KOPT-K1 (cell line): Measurements from ENCODE around the gene GABRR3.

Experiments used
- H3K27ac ChIP-seq: fragments of 200-600 bp; sonication (generic); 2 replicates; pipeline ENCODE4 v1.5.1; 2016; ENCODE audit warnings: antibody characterized with exemption, mild to moderate bottlenecking, low read depth, low read length; ENCODE audit not compliant: poor library complexity, severe bottlenecking
- H3K36me3 ChIP-seq: fragments of 200-600 bp; sonication (generic); 2 replicates; pipeline ENCODE4 v1.5.1; 2017; ENCODE audit warnings: antibody characterized with exemption, mild to moderate bottlenecking, low read length, moderate library complexity; ENCODE audit not compliant: insufficient read depth
- H3K9me3 ChIP-seq: fragments of 200-600 bp; sonication (generic); 2 replicates; pipeline ENCODE4 v1.5.1; 2017; ENCODE audit warnings: antibody characterized with exemption, low read length, mild to moderate bottlenecking; ENCODE audit not compliant: insufficient read depth, poor library complexity, severe bottlenecking

GABRR3 gene

DNA sequence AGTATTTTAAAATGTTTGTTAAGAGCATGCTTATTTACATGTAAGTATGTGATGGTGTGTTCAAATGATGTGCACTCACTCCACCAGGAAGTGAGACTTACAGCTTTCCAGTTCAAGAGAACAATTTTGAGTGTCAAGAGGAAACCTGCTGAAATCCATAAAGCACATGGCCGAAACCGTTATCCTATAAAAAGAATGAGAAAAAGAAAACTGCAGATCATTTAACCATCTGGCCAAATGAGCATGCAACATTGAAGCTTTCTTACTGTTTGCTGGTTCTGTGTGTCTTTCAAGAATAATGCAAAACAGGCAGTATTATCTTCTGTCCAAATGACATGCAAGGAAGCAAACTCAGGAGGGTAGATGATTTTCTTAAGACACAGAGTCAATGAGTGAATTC is 26.3 kb downstream of the GABRR3 start:
- Histone ChIP-seq H3K9me3 (no peaks in the 10 kb centered on the region), H3K27ac (no peak overlapping the region), H3K36me3 (no peaks in the 10 kb centered on the region)

DNA sequence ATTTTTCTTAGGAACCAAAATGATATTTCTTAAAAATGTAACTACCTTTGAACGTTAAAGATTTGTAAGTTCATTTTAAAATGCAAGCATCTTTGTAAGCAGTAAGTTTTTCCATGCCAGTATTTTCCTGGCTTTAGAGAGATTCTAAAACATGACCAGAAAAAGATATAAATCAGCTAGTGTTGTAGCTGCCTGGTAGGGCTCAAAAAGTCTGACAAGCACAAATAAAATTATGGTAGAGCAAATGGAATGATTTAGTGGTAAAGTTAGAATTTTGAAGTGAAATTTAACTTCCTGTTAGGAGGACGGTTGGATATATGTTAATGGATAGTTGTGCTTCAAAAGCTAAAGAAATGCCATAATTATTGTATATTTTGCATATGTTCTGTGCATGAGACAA is 29.7 kb downstream of the GABRR3 start:
- H3K36me3 ChIP-seq: no peaks in the 10 kb centered on the region
- no peaks in the 10 kb centered on the region for H3K9me3 ChIP-seq
- no peak overlapping the region for H3K27ac ChIP-seq

DNA sequence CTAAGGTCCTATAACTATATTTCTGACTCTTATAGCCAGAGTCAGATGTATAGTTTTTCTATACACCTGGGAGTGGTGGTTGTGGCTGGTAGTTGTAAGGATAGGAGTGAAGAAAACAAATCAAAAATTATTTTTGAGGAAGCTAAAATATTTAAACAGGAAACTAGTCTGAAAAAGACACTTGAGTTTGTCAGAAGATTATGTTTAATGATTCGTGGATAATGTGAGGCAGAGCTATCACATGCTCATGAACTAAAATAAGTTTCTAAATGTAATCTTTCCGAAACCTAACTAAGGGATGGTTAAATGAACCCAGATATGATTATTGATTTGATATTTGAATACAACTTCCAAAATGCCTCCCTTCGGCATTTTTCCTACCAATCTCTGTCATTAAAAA is 30.4 kb downstream of the GABRR3 start:
- H3K27ac ChIP-seq: no peak overlapping the region
- no peaks in the 10 kb centered on the region for H3K36me3 ChIP-seq
- no peaks in the 10 kb centered on the region for H3K9me3 ChIP-seq

DNA sequence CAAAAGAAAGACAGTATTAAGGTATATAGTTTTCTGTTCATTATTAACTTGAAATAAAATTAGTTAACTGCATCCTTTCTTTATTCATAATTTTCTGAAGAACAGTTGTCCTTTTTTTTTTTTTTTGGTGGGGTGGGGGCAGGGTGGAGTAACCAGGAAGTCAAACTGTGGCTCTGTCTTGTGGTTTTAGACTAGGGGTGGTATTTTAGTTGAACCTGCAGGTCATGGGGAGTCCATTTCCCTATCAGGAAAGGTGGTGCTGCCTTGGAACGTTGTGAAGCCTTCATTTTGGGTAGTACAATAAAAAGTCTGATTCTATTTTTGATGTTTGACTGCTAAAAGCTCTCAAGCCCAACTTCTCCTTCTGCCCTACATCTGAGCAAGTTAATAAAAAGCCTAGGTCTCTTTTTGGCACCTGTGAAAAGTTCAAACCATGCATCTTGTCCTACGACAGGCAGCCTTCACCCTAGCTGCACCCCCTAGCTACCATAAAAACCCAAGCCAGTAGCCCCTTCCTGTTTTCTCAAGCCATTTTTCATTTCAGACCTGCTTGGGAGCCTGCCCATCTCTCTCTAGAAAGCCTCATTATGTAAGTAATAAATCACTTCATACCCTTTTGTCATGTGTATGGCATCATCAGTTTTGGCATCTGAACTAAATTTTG is 31.7 kb downstream of the GABRR3 start:
- Histone ChIP-seq H3K9me3 (no peaks in the 10 kb centered on the region), H3K27ac (no peak overlapping the region), H3K36me3 (no peaks in the 10 kb centered on the region)

DNA sequence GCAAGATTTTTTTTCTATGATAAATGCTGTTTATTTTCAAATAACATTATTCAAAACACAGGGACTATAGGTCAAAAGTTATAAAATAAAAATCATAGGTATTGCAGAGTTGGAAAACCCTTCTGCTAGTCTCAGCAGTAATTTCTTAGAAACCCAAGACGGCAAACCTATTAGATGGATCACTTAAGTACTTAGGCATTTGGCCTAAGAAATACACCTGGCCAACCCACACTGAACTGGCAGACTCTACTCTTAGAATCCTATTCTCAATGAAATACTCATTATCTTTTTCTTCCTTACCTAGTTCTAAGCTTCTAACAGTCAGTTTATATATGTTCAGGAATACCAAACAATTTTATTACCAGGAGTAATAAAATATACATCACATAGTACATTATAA is 32.4 kb downstream of the GABRR3 start:
- H3K36me3 ChIP-seq: no peaks in the 10 kb centered on the region
- H3K9me3 ChIP-seq: no peaks in the 10 kb centered on the region
- H3K27ac ChIP-seq: no peak overlapping the region

DNA sequence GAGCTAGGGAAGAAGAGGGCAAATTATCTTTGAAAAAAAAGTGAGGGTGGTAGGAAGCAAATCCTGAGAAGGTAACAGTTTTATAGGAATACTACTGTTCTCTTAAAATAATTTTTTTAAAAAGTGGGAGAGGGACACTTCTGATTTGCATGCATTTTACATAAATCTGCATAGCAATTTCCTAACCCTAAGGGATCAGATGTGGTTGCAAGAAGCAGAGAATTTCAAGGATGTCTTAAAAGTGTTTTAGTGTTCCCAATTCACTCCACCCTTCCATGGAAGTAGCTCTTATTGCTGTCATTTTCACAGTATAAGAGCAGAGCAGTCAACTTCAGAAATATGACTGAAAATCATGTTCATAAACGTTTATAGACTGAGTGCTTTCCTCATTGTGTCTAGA is 35.1 kb downstream of the GABRR3 start:
- H3K36me3 ChIP-seq: no peaks in the 10 kb centered on the region
- no peaks in the 10 kb centered on the region for H3K9me3 ChIP-seq
- no peak overlapping the region for H3K27ac ChIP-seq

DNA sequence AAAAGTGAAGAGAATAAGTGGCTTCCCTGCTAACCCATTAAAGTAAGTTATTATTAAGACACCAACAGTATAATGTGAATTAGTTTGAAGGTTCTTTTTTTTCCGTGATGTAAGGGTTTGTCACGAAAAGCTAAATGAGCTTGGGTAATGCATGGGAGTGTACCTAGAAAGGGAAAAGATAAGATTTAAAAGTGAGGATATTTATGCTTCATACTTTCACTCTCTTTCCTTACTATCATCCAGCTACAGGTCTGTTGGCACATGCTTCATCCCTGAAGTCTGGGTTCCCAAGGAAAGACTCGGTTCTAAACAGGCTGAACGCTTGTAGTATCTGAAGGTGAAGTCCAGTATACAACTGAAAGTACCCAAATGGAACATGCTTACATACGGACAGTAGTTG is 36.0 kb downstream of the GABRR3 start:
- Histone ChIP-seq H3K36me3 (no peaks in the 10 kb centered on the region), H3K27ac (no peak overlapping the region), H3K9me3 (no peaks in the 10 kb centered on the region)

DNA sequence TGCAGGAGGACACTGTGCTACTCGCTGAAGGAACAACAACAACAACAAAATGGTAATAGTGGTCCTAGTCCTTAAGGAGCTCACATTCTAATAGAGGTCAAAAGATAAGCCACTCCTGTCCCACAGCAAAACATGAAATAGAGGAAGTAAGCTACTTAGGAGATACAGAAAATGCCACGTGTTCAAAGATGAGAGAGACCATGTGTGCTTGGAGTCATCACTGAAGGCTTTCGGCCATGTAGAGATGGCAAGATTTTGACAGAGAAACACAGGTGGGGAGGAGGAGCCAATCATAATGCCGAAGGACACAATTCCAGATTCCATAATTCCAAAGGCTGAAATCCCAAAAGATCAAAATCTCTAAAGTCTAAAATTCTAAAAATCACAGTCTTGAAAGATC is 38.1 kb downstream of the GABRR3 start:
- H3K9me3 ChIP-seq: no peaks in the 10 kb centered on the region
- no peaks in the 10 kb centered on the region for H3K36me3 ChIP-seq
- no peak overlapping the region for H3K27ac ChIP-seq

DNA sequence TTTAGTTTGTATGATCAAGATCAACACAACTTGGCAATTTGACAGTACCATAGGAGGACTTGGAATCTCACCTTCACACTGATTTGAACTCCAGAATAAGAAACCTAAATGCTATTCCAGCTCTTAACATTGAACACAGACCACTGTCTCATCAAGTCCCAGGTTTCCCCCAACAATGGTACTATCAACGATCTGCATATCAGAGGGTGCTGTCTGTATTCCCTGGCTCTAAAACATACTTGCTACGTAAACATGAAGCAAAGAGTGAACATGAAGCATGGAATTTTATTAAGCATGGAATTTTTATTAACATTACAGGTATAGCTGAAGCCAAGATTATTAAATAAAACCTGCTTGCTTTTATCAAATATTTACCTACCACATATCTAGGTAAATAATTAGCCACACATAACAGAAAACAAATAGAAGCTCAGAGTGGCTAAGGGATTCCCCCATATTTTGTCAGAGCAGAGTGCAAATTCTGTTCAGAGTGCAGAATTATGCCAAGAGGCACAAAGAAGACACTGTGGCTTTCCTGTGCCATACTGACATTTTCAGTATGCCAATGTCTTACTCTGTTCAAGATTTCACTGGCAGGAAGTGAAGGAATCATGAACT is 40.7 kb downstream of the GABRR3 start:
- H3K27ac ChIP-seq: no peak overlapping the region
- no peaks in the 10 kb centered on the region for H3K9me3 ChIP-seq

DNA sequence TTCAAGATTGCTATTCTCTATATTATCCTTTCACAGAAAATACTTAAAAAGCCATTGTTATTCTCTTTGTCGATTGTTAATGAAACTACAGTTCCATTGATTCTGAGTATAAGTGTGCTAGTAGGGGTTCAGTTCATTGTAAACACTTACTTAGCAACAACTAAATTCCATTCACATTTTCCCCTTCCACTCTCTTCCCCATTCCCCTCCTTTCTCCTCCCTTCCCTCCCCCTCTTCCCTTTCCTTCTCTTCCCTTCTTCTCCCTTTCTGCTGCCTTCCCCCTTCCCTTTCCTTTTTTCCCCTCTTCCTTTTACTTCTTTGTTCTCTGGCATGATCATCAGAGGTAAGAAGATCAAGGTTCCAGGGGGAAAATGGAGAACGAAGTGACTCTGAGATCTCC is 41.6 kb downstream of the GABRR3 start:
- Histone ChIP-seq H3K36me3 (no peaks in the 10 kb centered on the region), H3K27ac (no peak overlapping the region), H3K9me3 (no peaks in the 10 kb centered on the region)

More for the DNA sequence above, 40.7 kb downstream of the GABRR3 start:
- H3K36me3 ChIP-seq: no peaks in the 10 kb centered on the region

DNA sequence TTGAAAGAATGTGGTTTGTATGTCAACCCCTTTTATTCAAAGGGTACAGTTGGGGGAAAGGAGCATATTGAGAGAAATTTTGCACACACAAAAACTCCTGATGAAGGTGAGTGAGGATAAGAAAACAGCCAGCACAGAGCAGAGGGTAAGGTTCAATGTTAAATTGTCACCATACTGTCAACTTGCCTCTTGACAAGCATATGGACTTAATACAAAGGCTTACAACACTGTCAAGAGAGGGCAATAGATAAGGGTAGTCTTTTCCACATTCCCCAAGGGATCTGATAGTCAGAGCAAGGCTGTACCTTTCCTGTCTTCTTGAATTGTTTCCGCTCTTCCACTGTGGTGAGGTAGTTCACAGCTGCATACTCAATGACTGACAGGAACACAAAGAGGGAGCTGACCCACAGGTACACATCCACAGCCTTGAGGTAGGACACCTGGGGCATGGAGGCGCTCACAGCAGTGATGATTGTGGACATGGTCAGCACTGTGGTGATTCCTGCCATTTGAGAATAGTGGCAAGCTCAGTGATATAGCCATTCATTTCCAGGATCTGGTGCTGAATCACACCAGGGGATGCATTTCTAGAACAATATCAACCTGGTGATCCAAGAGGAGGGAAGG is 42.5 kb downstream of the GABRR3 start:
- H3K27ac ChIP-seq: no peak overlapping the region
- H3K9me3 ChIP-seq: no peaks in the 10 kb centered on the region
- no peaks in the 10 kb centered on the region for H3K36me3 ChIP-seq

DNA sequence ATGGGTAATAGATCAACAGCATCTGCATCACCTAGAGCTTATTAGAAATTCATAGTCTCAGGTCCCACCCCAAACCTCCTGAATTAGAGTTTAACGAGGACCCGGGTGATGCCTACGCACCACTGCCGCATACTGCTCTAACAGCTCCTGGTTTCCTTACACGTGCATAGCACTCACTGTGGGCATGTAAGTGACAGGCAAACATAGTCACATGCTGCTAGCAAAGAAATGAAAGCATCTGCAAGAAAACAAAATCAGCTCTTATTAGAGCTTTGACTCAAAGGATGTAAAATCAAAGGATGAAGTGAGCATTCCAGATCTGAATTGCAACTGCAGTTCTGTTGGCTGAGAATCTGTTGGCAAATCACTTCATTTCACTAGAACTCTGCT is 43.8 kb downstream of the GABRR3 start:
- Histone ChIP-seq H3K9me3 (no peaks in the 10 kb centered on the region), H3K36me3 (no peaks in the 10 kb centered on the region)

DNA sequence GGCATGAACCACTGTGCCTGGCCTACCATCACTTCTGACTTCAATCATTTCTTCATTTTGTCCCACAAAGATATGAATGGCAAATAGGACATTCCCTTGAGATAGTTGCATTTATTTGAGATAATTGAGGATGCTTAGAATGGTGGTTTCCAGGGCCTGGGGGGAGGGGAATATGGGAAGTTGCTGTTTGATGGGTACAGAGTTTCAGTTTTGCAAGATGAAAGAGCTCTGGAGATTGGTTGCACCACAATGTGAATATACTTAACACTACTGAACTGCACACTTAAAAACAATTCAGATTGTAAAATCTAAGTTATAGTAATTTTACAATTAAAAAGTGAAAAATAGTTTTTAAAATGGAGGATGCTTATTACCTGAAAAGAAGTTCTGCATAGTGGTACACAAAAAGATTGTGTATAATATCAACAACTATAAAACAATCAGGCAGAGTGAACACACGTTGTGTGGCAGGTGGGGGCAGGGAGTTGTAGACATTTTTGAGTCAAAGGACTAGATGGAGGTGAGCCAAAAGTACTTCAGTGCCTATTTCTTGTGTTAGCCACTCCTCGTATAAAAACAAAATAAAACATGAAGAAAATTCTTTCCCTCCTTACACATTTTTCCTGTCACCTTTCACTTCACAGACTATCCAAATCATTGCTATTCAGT is 44.4 kb downstream of the GABRR3 start:
- Histone ChIP-seq H3K9me3 (no peaks in the 10 kb centered on the region), H3K36me3 (no peaks in the 10 kb centered on the region), H3K27ac (no peak overlapping the region)

More for the DNA sequence above, 43.8 kb downstream of the GABRR3 start:
- H3K27ac ChIP-seq: no peak overlapping the region

DNA sequence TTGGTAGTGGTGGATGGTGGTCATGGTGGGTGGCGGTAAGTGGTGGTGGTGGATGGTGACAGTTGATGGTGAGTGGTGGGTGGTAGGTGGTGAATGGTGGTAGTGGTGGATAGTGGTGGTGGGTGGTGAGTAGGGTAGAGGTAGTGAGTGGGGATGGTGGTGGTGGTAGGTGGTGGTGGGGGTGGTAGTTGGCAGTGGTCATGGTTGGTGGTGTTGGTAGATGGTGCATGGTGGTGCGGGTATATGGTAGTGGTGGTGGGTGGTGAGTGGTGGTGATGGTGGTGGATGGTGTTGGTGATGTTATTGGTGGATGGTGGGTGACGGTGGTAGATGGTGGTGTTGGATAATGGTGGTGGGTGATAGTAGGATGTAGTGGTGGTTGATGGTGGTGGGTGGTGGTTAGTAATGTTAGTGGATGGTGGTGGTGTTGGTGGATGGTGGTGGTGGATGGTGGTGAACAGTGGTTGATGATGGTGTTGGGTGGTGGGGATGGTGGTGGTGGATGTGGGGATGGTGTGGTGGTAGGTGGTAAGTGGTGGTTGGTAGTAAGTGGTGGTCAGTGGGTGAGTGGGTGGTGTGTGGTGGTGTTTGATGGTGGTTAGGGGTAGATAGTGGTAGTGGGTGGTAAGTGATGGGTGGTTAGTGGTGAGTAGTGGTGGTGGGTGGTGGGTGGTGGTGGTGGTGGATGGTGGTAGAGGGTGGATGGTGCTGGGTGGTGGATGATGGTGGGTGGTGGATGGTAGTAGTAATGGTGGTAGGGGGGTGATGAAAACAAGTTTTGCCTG is 46.1 kb downstream of the GABRR3 start:
- no peaks in the 10 kb centered on the region for H3K9me3 ChIP-seq
- no peak overlapping the region for H3K27ac ChIP-seq
- no peaks in the 10 kb centered on the region for H3K36me3 ChIP-seq

DNA sequence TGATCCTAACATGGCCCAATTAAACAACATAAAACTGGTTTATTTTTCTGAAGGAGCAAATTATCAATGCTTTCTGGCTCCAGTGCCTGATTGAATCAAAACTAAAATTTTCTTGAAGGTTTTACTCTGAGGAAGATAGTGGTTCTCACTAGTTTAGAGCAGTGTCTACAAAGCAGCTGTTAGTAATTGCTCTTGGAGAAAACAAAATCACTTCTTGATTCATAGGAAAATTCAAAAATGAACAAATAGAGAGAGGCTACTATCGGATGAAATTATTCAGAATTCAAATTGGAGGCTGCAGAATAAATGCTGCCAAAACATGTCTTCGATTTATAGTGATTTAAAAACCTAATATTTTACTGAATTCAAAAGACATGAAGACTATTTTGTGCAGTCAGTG is 47.8 kb downstream of the GABRR3 start:
- H3K27ac ChIP-seq: no peak overlapping the region
- H3K9me3 ChIP-seq: no peaks in the 10 kb centered on the region
- no peaks in the 10 kb centered on the region for H3K36me3 ChIP-seq
